ENCODE data around the gene BDKRB1.

DNA sequence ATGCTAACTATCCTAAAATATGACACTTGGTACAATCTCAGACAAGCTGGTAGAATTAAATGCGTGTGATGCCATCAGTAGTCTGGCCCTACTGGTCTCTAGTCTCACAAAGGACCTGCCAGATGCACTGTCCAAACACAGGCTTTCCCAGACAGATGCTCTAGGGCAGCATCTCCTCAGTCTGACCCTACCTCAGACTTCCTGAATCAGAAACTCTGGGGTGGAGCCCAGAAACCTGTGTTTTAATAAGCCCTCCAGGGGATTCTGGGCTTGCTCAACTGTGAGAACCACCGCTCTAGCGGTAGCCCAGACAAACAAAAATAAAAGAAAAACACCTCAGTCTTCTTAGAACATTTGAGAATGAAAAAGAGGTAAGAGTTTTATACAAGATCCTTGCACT lies 48.0 kb downstream of the BDKRB1 start:
- TF ChIP-seq CTCF (IDR thresholded peaks at IDR 0.05) (no peak), POLR2A (IDR thresholded peaks at IDR 0.05) (no peak)

Measured in thyroid gland (tissue), 4 donors.